Hepatocyte (in vitro differentiated cells): ENCODE results near the gene TTC6. TPM values are rescaled to one million over a fixed set of nuclear protein-coding genes. Genes with fewer than 3 reads are reported as not detected.

ENCODE experiments used
- DNase-seq: peaks from one replicate; pipeline ENCODE4 v3.0.0-alpha.2; 2016; ENCODE audit warnings: low spot score
- H2AFZ ChIP-seq: fragments of 200-600 bp; sonication (generic); 2 replicates; pipeline ENCODE4 v1.6.0; 2016; ENCODE audit warnings: antibody characterized with exemption, mild to moderate bottlenecking
- H3K27ac ChIP-seq: fragments of 200-600 bp; sonication (generic); 2 replicates; pipeline ENCODE4 v1.5.1; 2016; ENCODE audit warnings: mild to moderate bottlenecking
- H3K27me3 ChIP-seq: fragments of 200-600 bp; sonication (generic); 2 replicates; pipeline ENCODE4 v1.6.1; 2016
- H3K36me3 ChIP-seq: fragments of 200-600 bp; sonication (generic); replicated peaks from 2 replicates; pipeline ENCODE4 v1.5.1; 2016; ENCODE audit warnings: low read depth; ENCODE audit not compliant: insufficient read depth
- H3K4me1 ChIP-seq: fragments of 200-600 bp; sonication (generic); 2 replicates; pipeline ENCODE4 v1.5.1; 2016; ENCODE audit warnings: mild to moderate bottlenecking, moderate library complexity; ENCODE audit not compliant: insufficient read depth
- H3K4me2 ChIP-seq: fragments of 200-600 bp; sonication (generic); 2 replicates; pipeline ENCODE4 v1.6.0; 2016
- H3K4me3 ChIP-seq: fragments of 200-600 bp; sonication (generic); 2 replicates; pipeline ENCODE4 v1.5.1; 2016; ENCODE audit warnings: mild to moderate bottlenecking
- H3K79me2 ChIP-seq: fragments of 200-600 bp; sonication (generic); 2 replicates; pipeline ENCODE4 v1.6.0; 2017; ENCODE audit warnings: mild to moderate bottlenecking
- H3K9me2 ChIP-seq: fragments of 200-600 bp; sonication (generic); replicated peaks from 2 replicates; pipeline ENCODE4 v1.6.0; 2017; ENCODE audit warnings: mild to moderate bottlenecking; ENCODE audit not compliant: insufficient read depth
- H3K9me3 ChIP-seq: fragments of 200-600 bp; sonication (generic); 2 replicates; pipeline ENCODE4 v1.5.1; 2016; ENCODE audit warnings: low read depth, mild to moderate bottlenecking
- H4K20me1 ChIP-seq: fragments of 200-600 bp; sonication (generic); 2 replicates; pipeline ENCODE4 v1.6.0; 2016; ENCODE audit warnings: mild to moderate bottlenecking; ENCODE audit not compliant: insufficient read depth, poor library complexity, severe bottlenecking
- CTCF ChIP-seq: fragments of 200-600 bp; sonication (generic); IDR thresholded peaks from 2 replicates; pipeline ENCODE4 v1.5.1; 2016; ENCODE audit warnings: antibody characterized with exemption, mild to moderate bottlenecking; ENCODE audit not compliant: poor library complexity
- EZH2 ChIP-seq: fragments of 200-600 bp; sonication (generic); IDR thresholded peaks from 2 replicates; pipeline ENCODE4 v1.6.1; 2016; ENCODE audit warnings: antibody characterized with exemption, mild to moderate bottlenecking, borderline replicate concordance
- EZH2phosphoT487 ChIP-seq: fragments of 200-600 bp; sonication (generic); IDR thresholded peaks from one replicate; pipeline ENCODE4 v1.6.1; 2018; ENCODE audit warnings: antibody characterized with exemption, mild to moderate bottlenecking, low read depth, moderate library complexity; ENCODE audit not compliant: unreplicated experiment, severe bottlenecking
- WGBS: methylation state at CpG from one replicate; pipeline ENCODE4 v1.1.6; 2016; ENCODE audit warnings: low lambda C conversion rate; ENCODE audit errors: missing lambda C conversion rate; 5-methylcytosine and 5-hydroxymethylcytosine counted together
- polyA plus RNA-seq: library from polyadenylated mRNA; unstranded; fragments of >200 nt; fragmentation: Nextera tagmentation; extraction: Ambion mirVana; gene quantifications from 2 replicates; pipeline ENCODE4 v1.2.1, GENCODE V29; 2016
- total RNA-seq: library from RNA; depleted of rRNA; stranded (reverse); fragments of >200 nt; gene quantifications from 2 replicates; pipeline ENCODE4 v1.2.3, GENCODE V29; 2014

Gene TTC6
- total and polyA plus RNA-seq, 2 experiments from 2014 or later: 6.4 to 20.8 TPM

GRCh38 chr14:37623426-37623951 lies 28.1 kb downstream of the TTC6 start:
- peak; percentile 30 for DNase-seq
- TF ChIP-seq EZH2 (no peak), EZH2phosphoT487 (no peak), CTCF (no peak)
- no peaks in the 10 kb centered on the region for H4K20me1 ChIP-seq
- no peak overlapping the region for H2AFZ ChIP-seq
- H3K27me3 ChIP-seq: peaks cover 4% of the 10 kb centered on the region
- no peak overlapping the region for H3K4me2 ChIP-seq
- H3K9me2 ChIP-seq: no peaks in the 10 kb centered on the region
- no peaks in the 10 kb centered on the region for H3K9me3 ChIP-seq
- peaks cover 2% of the 10 kb centered on the region for H3K79me2 ChIP-seq
- peaks cover 4% of the 10 kb centered on the region for H3K4me1 ChIP-seq
- H3K27ac ChIP-seq: no peak overlapping the region
- WGBS: 65% methylated on average over 1 of the region's 1 CpG
- no peak overlapping the region for H3K4me3 ChIP-seq
- H3K36me3 ChIP-seq: no peaks in the 10 kb centered on the region

GRCh38 chr14:37623971-37624370 lies 28.5 kb downstream of the TTC6 start:
- 100% methylated on average over 1 of the region's 1 CpG for WGBS
- Histone ChIP-seq H3K9me3 (no peaks in the 10 kb centered on the region), H3K4me3 (no peak overlapping the region), H3K4me1 (peaks cover 4% of the 10 kb centered on the region), H3K9me2 (no peaks in the 10 kb centered on the region), H3K36me3 (no peaks in the 10 kb centered on the region), H3K79me2 (peaks cover 2% of the 10 kb centered on the region), H3K4me2 (no peak overlapping the region), H3K27ac (no peak overlapping the region), H4K20me1 (no peaks in the 10 kb centered on the region), H3K27me3 (peaks cover 4% of the 10 kb centered on the region), H2AFZ (no peak overlapping the region)
- TF ChIP-seq EZH2phosphoT487 (no peak), EZH2 (no peak), CTCF (no peak)
- no peak for DNase-seq

- no peaks in the 10 kb centered on the region for H3K9me2 ChIP-seq
- no peak overlapping the region for H3K4me2 ChIP-seq
- TF ChIP-seq EZH2: no peak
- no peak for TF ChIP-seq CTCF
- TF ChIP-seq EZH2phosphoT487: no peak
- DNase-seq: no peak
- peaks cover 6% of the 10 kb centered on the region for H3K79me2 ChIP-seq
- H3K4me1 ChIP-seq: peaks cover 4% of the 10 kb centered on the region
- H4K20me1 ChIP-seq: no peaks in the 10 kb centered on the region
- no peak overlapping the region for H3K4me3 ChIP-seq
- no peaks in the 10 kb centered on the region for H3K9me3 ChIP-seq
- WGBS: 68% methylated on average over 9 of the region's 9 CpGs
- H3K36me3 ChIP-seq: no peaks in the 10 kb centered on the region
- peak overlapping the region; percentile 25 for H3K27ac ChIP-seq
- H3K27me3 ChIP-seq: peaks cover 4% of the 10 kb centered on the region
- H2AFZ ChIP-seq: no peak overlapping the region
Observed at GRCh38 chr14:37625597-37626595, 30.5 kb downstream of the TTC6 start.
